HCT116 (cell line): ENCODE results near the gene RUBCN.

Experiments used
- CTCF ChIP-seq, 3 experiments: fragments of 200-600 bp in 1 of 3; sonication (generic) in 1 of 3; IDR thresholded peaks in 2 of 3; conservative IDR thresholded peaks in 1 of 3; 2 replicates each; pipeline ENCODE4 v1.5.1; 2012 to 2017; ENCODE audit warnings: low read depth in 2 of 3, low read length in 2 of 3, antibody characterized with exemption in 1 of 3, borderline replicate concordance in 1 of 3, control low read depth in 1 of 3, mild to moderate bottlenecking in 1 of 3, mixed read lengths in 1 of 3, mixed run types in 1 of 3, moderate library complexity in 1 of 3; ENCODE audit not compliant: insufficient read depth in 1 of 3
- EZH2phosphoT487 ChIP-seq: fragments of 200-600 bp; IDR thresholded peaks from 2 replicates; pipeline ENCODE4 v1.6.1; 2018; ENCODE audit warnings: antibody characterized with exemption, borderline replicate concordance
- POLR2A ChIP-seq: IDR thresholded peaks from 2 replicates; pipeline ENCODE4 v1.7.0; 2011; ENCODE audit warnings: borderline replicate concordance; ENCODE audit not compliant: insufficient read depth, insufficient read length; ENCODE audit errors: extremely low read depth
- ZNF274 ChIP-seq: fragments of 200-500 bp; sonication (Bioruptor generic); IDR thresholded peaks from 2 replicates; pipeline ENCODE4 v1.6.1; 2014; ENCODE audit warnings: mild to moderate bottlenecking, low read depth, low read length, inconsistent platforms

DNA sequence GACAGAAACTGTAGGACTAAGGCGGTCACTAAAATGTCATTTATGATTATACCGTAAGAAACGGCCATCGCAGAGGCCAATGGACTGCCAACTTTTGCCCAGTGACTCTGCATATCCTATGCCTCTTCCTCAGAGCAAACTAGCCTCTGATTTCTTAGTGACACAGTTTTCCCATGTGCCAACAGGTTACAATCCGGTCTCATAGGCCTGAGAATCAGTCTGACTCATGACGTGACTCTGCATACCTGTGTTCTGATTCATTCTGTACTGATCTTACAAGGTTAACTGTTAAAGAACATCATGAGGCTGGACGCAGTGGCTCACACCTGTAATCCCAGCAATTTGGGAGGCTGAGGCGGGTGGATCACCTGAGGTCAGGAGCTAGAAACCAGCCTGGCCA lies 17.8 kb downstream of the RUBCN start:
- TF ChIP-seq CTCF (IDR thresholded peaks at IDR 0.05 in 2 of 3, conservative IDR thresholded peaks at IDR 0.05 in 1 of 3; ENCODE audit: borderline replicate concordance in 1 of 3, insufficient read depth in 1 of 3, low read depth in 2 of 3, low read length in 2 of 3) (no peak), ZNF274 (no peak), POLR2A (no peak), EZH2phosphoT487 (no peak)
